WTC11 (cell line): ENCODE results near the gene CIT.

Experiments used
- AFF4 ChIP-seq: sonication (generic); formaldehyde crosslinking; IDR thresholded peaks from 2 replicates; pipeline ENCODE4 v1.8.1; 2023; ENCODE audit warnings: mild to moderate bottlenecking, missing genetic modification reagents, borderline replicate concordance
- ATF1 ChIP-seq: sonication (generic); formaldehyde crosslinking; IDR thresholded peaks from 2 replicates; pipeline ENCODE4 v1.8.1; 2023; ENCODE audit warnings: mild to moderate bottlenecking, moderate library complexity, missing genetic modification reagents
- CTCF ChIP-seq: fragments of 200-600 bp; IDR thresholded peaks from 2 replicates; pipeline ENCODE4 v1.8.0; 2022; ENCODE audit warnings: antibody characterized with exemption
- E2F4 ChIP-seq: sonication (generic); formaldehyde crosslinking; IDR thresholded peaks from 2 replicates; pipeline ENCODE4 v1.8.1; 2022; ENCODE audit warnings: low read depth, mild to moderate bottlenecking, moderate library complexity, missing genetic modification reagents, borderline replicate concordance
- FOXP1 ChIP-seq: sonication (generic); formaldehyde crosslinking; IDR thresholded peaks from 2 replicates; pipeline ENCODE4 v1.8.0; 2022; ENCODE audit warnings: missing genetic modification reagents, mild to moderate bottlenecking, moderate library complexity, borderline replicate concordance
- MAX ChIP-seq: sonication (generic); formaldehyde crosslinking; IDR thresholded peaks from 2 replicates; pipeline ENCODE4 v1.8.0; 2022; ENCODE audit warnings: mild to moderate bottlenecking, missing genetic modification reagents
- NR2C2 ChIP-seq: sonication (generic); formaldehyde crosslinking; IDR thresholded peaks from 2 replicates; pipeline ENCODE4 v1.8.0; 2022; ENCODE audit warnings: mild to moderate bottlenecking, missing genetic modification reagents
- PREB ChIP-seq: sonication (generic); formaldehyde crosslinking; IDR thresholded peaks from 2 replicates; pipeline ENCODE4 v1.8.1; 2022; ENCODE audit warnings: mild to moderate bottlenecking, missing genetic modification reagents, moderate library complexity, borderline replicate concordance
- PRRX2 ChIP-seq: fragments of 250-450 bp; sonication (Bioruptor Pico); IDR thresholded peaks from 2 replicates; pipeline ENCODE4 v1.8.0; 2021; ENCODE audit warnings: mild to moderate bottlenecking
- SMAD3 ChIP-seq: sonication (generic); formaldehyde crosslinking; IDR thresholded peaks from 2 replicates; pipeline ENCODE4 v1.8.0; 2022; ENCODE audit warnings: missing genetic modification reagents, mild to moderate bottlenecking, borderline replicate concordance
- TCF7 ChIP-seq: sonication (generic); formaldehyde crosslinking; IDR thresholded peaks from 2 replicates; pipeline ENCODE4 v1.8.0; 2022; ENCODE audit warnings: mild to moderate bottlenecking, low read depth, missing genetic modification reagents, moderate library complexity
- ZNF121 ChIP-seq: sonication (generic); formaldehyde crosslinking; IDR thresholded peaks from 2 replicates; pipeline ENCODE4 v1.8.0; 2023; ENCODE audit warnings: missing genetic modification reagents
- ZNF512 ChIP-seq: sonication (generic); formaldehyde crosslinking; IDR thresholded peaks from 2 replicates; pipeline ENCODE4 v1.8.1; 2022; ENCODE audit warnings: missing genetic modification reagents, borderline replicate concordance

GRCh38 chr12:119705182-119705581 lies 171.9 kb downstream of the CIT start:
- TF ChIP-seq CTCF (no peak), ZNF512 (CRISPR knock-in tag) (no peak), SMAD3 (CRISPR knock-in tag) (no peak), ZNF121 (no peak), TCF7 (no peak), MAX (CRISPR knock-in tag) (no peak), PRRX2 (CRISPR knock-in tag) (no peak), PREB (CRISPR knock-in tag) (no peak), E2F4 (no peak), FOXP1 (CRISPR knock-in tag) (no peak), AFF4 (CRISPR knock-in tag) (no peak), ATF1 (no peak), NR2C2 (CRISPR knock-in tag) (no peak)
